ENCODE results near the gene RNF38. TPM values are rescaled to one million over a fixed set of nuclear protein-coding genes. Genes with fewer than 3 reads are reported as not detected.
"Not testable (repeated sequence)": the region's sequence is repeated elsewhere in the genome, so short reads cannot be mapped to it uniquely, and the experiment has no call there.

The RNF38 gene
- total RNA-seq, 1 experiment from 2014 or later, result 41.1 TPM

GRCh38 chr9:36306471-36307306 lies 93.4 kb downstream of the RNF38 start:
- H3K27me3 ChIP-seq (ENCODE audit: control insufficient read depth, insufficient read depth, low read length), result no peaks in the 10 kb centered on the region
- no peaks in the 10 kb centered on the region for H3K36me3 ChIP-seq (replicated peaks; ENCODE audit: control insufficient read depth, insufficient read depth, low read length)
- no peak for DNase-seq
- no peak overlapping the region for H3K4me3 ChIP-seq (ENCODE audit: insufficient read depth, low read depth, low read length)

- H3K36me3 ChIP-seq (replicated peaks; ENCODE audit: control insufficient read depth, insufficient read depth, low read length); H3K27me3 ChIP-seq (ENCODE audit: control insufficient read depth, insufficient read depth, low read length); H3K4me3 ChIP-seq (ENCODE audit: insufficient read depth, low read depth, low read length); DNase-seq: not testable (repeated sequence)
Measured at GRCh38 chr9:36304366-36304765, 95.7 kb downstream of the RNF38 start.

DNA sequence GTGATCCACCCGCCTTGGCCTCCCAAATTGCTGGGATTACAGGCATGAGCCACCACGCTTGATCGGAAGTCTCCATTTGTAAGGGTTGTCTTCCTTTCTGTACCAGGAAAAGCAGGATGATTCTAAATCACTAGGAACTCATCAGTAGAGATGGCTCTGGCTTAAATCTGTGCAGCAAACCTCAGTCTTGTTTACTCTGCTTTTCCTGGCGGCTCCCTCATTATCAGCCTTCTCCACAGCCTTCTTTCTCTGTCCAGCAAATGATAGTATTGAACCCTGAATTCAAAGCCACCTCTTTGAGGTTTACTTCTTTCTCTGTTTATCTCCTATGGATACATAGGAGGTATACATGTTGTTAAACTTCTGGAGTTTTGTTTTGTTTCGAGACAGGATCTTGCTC lies 98.8 kb downstream of the RNF38 start:
- Histone ChIP-seq H3K4me3 (ENCODE audit: insufficient read depth, low read depth, low read length) (no peak overlapping the region), H3K27me3 (ENCODE audit: control insufficient read depth, insufficient read depth, low read length) (no peaks in the 10 kb centered on the region), H3K36me3 (replicated peaks; ENCODE audit: control insufficient read depth, insufficient read depth, low read length) (no peaks in the 10 kb centered on the region)
- no peak for DNase-seq

GRCh38 chr9:36298566-36298965 lies 101.5 kb downstream of the RNF38 start:
- Histone ChIP-seq H3K36me3 (replicated peaks; ENCODE audit: control insufficient read depth, insufficient read depth, low read length) (no peaks in the 10 kb centered on the region), H3K4me3 (ENCODE audit: insufficient read depth, low read depth, low read length) (no peak overlapping the region), H3K27me3 (ENCODE audit: control insufficient read depth, insufficient read depth, low read length) (no peaks in the 10 kb centered on the region)
- no peak for DNase-seq

- H3K36me3 ChIP-seq (replicated peaks; ENCODE audit: control insufficient read depth, insufficient read depth, low read length), result no peaks in the 10 kb centered on the region
- no peak overlapping the region for H3K4me3 ChIP-seq (ENCODE audit: insufficient read depth, low read depth, low read length)
- no peaks in the 10 kb centered on the region for H3K27me3 ChIP-seq (ENCODE audit: control insufficient read depth, insufficient read depth, low read length)
- DNase-seq, result no peak
Measured at GRCh38 chr9:36297798-36298197, 102.3 kb downstream of the RNF38 start.

- not testable (repeated sequence) for H3K27me3 ChIP-seq (ENCODE audit: control insufficient read depth, insufficient read depth, low read length)
Measured at GRCh38 chr9:36294996-36295395, 105.1 kb downstream of the RNF38 start.

GRCh38 chr9:36293918-36294317 lies 106.2 kb downstream of the RNF38 start:
- no peak for DNase-seq
- Histone ChIP-seq H3K36me3 (replicated peaks; ENCODE audit: control insufficient read depth, insufficient read depth, low read length) (no peaks in the 10 kb centered on the region), H3K27me3 (ENCODE audit: control insufficient read depth, insufficient read depth, low read length) (no peaks in the 10 kb centered on the region), H3K4me3 (ENCODE audit: insufficient read depth, low read depth, low read length) (no peak overlapping the region)

More at GRCh38 chr9:36294996-36295395, 105.1 kb downstream of the RNF38 start:
- H3K36me3 ChIP-seq (replicated peaks; ENCODE audit: control insufficient read depth, insufficient read depth, low read length); DNase-seq; H3K4me3 ChIP-seq (ENCODE audit: insufficient read depth, low read depth, low read length): not testable (repeated sequence)

- no peak for DNase-seq
- Histone ChIP-seq H3K4me3 (ENCODE audit: insufficient read depth, low read depth, low read length) (no peak overlapping the region), H3K27me3 (ENCODE audit: control insufficient read depth, insufficient read depth, low read length) (no peaks in the 10 kb centered on the region), H3K36me3 (replicated peaks; ENCODE audit: control insufficient read depth, insufficient read depth, low read length) (no peaks in the 10 kb centered on the region)
Measured at GRCh38 chr9:36293171-36293570, 106.9 kb downstream of the RNF38 start.

DNA sequence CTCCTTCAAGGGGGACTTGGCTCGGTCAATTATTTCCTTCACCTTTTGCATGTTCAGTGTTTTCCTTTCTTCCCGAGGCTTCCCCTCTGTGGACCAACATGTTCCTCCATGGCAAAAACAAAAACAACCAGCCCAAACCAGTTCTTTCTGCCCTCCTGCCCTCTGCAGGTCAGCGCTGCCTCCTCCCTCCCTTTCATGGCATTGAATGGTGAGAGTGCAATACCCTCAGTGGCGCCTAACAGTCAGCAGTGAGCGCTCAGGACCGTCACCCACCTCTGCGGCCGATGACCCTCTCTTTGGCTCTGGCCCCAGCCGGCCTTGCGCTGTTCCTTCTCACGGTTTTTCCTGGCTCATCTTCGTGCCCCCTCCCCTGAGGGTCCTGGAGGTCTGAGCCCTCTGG lies 107.4 kb downstream of the RNF38 start:
- Histone ChIP-seq H3K27me3 (ENCODE audit: control insufficient read depth, insufficient read depth, low read length) (no peaks in the 10 kb centered on the region), H3K36me3 (replicated peaks; ENCODE audit: control insufficient read depth, insufficient read depth, low read length) (no peaks in the 10 kb centered on the region), H3K4me3 (ENCODE audit: insufficient read depth, low read depth, low read length) (no peak overlapping the region)
- DNase-seq, result peak; percentile 67

GRCh38 chr9:36290996-36291395 lies 109.1 kb downstream of the RNF38 start:
- Histone ChIP-seq H3K36me3 (replicated peaks; ENCODE audit: control insufficient read depth, insufficient read depth, low read length) (no peaks in the 10 kb centered on the region), H3K27me3 (ENCODE audit: control insufficient read depth, insufficient read depth, low read length) (no peaks in the 10 kb centered on the region), H3K4me3 (ENCODE audit: insufficient read depth, low read depth, low read length) (no peak overlapping the region)
- DNase-seq, result no peak

DNA sequence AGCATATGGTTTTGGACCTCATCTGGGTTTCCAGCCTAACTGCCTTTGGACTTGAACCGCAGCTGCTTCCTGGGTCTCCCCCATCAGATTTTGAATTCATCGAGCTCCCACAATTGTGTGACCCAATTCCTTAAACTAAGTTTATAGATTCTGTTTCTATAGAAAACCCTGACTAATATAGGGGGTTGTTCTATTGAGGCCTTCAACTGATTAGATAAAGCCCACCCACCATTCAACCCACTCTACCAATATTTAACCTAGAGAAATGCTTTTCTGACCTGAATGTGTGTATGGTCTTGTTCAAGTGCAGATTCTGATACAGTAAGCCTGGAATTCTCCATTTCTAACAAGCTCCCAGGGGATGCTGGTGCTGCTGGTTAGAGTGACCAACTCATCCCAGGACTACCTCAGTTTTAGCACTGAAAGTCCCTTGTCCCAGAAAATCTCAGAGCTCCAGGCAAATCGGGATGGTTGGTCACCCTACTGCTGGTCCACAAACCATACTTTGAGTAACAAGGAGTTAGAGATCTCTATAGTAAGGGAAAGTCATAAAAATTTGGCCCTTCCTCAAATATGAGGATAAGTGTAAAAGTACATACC lies 110.1 kb downstream of the RNF38 start:
- no peaks in the 10 kb centered on the region for H3K27me3 ChIP-seq (ENCODE audit: control insufficient read depth, insufficient read depth, low read length)
- H3K4me3 ChIP-seq (ENCODE audit: insufficient read depth, low read depth, low read length), result no peak overlapping the region
- H3K36me3 ChIP-seq (replicated peaks; ENCODE audit: control insufficient read depth, insufficient read depth, low read length), result no peaks in the 10 kb centered on the region
- DNase-seq, result no peak

DNA sequence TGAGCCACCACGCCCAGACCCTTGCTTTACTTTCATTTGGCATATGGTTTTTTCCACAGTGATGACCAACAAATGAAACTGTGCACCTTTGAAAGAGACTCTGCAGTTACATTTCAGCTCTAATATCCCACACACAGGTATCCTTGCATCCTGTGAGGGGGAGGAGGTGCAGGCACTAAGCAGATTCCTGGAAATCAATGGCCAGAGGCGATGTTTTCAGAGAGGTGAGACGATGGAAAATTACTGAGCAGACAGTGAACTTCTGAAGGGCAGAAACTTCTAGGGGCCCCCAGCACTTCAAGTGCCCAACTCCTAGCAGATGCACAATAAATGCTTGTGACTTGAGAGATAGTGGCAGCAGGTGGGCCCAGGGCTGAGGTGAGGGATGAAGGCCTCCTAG lies 112.0 kb downstream of the RNF38 start:
- Histone ChIP-seq H3K27me3 (ENCODE audit: control insufficient read depth, insufficient read depth, low read length) (no peaks in the 10 kb centered on the region), H3K4me3 (ENCODE audit: insufficient read depth, low read depth, low read length) (no peak overlapping the region), H3K36me3 (replicated peaks; ENCODE audit: control insufficient read depth, insufficient read depth, low read length) (no peaks in the 10 kb centered on the region)
- no peak for DNase-seq

Other genes starting within 250 kb of the RNF38 start
- gene CCIN, start 230.9 kb downstream of the RNF38 start, total RNA-seq (2014; rRNA removed; shearing (Covaris generic)), result 0.17 TPM in 1 of 2 replicates, not detected in the other
- 222 TPM in 2 replicates for gene CLTA, start 209.3 kb downstream of the RNF38 start, total RNA-seq (2014; rRNA removed; shearing (Covaris generic))
- 14.1 and 14.3 TPM in 2 replicates for gene GNE, start 141.8 kb downstream of the RNF38 start, total RNA-seq (2014; rRNA removed; shearing (Covaris generic))
- 65.2 and 71.4 TPM in 2 replicates for gene MELK, start 172.6 kb upstream of the RNF38 start, total RNA-seq (2014; rRNA removed; shearing (Covaris generic))

All from H7 (cell line).